ENCODE results near the gene APRT. TPM values are rescaled to one million over a fixed set of nuclear protein-coding genes. Genes with fewer than 3 reads are reported as not detected.

The APRT gene
- polyA plus RNA-seq, 1 experiment: 152 TPM

DNA sequence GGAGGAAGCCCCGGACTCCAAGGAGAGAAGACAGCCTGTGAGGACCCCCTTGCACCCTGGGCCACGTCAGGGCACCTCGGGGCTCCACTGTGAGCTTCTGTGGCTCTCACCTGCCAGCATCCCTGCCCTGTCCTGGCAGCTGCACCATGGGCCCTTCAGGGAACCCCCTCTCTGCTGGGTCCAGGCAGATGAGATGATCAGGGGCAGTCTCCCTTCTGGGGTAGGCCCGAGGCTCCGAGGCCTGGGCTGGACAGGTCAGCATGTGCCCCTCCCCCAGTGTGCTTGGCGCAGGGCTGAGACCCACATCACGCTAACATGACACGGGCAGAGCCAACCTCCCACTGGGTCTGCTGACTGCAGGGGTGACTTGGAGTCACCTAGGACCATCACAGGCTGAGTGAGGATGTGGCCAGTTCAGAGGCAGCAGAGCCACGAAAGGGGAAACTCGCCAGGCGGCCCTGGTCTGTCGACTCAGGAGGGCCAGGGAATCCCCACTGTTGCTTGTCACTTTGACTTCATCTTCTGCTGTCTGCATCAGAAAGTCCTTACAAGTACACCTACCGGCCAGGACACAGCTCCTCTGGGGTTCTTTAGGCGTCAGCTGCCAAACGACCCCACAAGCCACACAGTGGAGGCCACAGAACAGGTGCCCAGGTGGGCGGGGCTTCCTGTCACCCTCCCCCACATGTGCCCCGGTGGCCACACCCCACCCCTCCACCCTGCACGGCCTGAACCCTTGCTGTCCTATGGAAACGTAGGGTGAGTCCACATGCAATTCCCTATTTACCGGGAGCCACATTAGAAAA, 42.8 kb upstream of the APRT start:
- no peaks in the 10 kb centered on the region for H3K27me3 ChIP-seq (ENCODE audit: control insufficient read depth, insufficient read depth, low read length)
- DNase-seq (ENCODE audit: low read depth): no peak
- peaks cover 5% of the 10 kb centered on the region for H3K36me3 ChIP-seq (ENCODE audit: control insufficient read depth, insufficient read depth, low read length)
- ChIA-PET CTCF (interaction anchor here (1.4 kb wide), 1 partner anchor 312 kb away, joined by 4 read pairs; no protein-coding TSS in a partner anchor), POLR2A (no interaction called here)
- H3K4me3 ChIP-seq (ENCODE audit: low read depth, low read length): no peak overlapping the region
- TF ChIP-seq, protein P1, sequence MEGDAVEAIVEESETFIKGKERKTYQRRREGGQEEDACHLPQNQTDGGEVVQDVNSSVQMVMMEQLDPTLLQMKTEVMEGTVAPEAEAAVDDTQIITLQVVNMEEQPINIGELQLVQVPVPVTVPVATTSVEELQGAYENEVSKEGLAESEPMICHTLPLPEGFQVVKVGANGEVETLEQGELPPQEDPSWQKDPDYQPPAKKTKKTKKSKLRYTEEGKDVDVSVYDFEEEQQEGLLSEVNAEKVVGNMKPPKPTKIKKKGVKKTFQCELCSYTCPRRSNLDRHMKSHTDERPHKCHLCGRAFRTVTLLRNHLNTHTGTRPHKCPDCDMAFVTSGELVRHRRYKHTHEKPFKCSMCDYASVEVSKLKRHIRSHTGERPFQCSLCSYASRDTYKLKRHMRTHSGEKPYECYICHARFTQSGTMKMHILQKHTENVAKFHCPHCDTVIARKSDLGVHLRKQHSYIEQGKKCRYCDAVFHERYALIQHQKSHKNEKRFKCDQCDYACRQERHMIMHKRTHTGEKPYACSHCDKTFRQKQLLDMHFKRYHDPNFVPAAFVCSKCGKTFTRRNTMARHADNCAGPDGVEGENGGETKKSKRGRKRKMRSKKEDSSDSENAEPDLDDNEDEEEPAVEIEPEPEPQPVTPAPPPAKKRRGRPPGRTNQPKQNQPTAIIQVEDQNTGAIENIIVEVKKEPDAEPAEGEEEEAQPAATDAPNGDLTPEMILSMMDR (IDR thresholded peaks at IDR 0.05; ENCODE audit: insufficient read depth, low read depth, low read length): no peak

DNA sequence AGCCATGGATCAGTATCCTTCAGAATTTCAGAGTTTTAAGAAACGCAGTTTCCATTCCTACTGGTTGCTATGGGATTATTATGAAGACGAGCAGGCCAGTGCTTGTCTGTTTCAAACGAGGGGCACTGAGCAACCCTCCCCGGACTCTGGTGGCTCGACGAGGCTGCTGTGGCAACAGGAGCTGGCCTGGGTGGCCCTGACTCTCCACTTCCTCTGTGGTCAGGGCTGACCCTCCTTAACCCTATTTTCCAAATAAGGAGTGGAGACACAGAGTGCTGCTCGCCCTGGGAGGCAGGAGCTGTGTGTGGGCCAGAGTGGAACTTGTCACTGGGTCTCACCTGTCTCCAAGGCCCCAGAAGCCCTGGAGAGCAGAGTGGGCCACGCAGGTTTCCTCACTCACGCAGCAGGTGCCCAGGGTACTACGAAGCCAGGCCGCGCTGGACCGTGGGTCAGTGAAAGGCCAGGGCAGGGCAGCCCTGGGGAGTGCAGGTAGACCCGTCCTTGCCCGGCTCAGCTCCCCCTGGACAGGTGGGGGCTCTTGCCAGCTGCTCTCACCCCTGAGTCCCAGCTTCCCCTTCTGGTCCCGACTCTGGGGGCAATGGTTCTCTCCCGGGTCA, 41.7 kb upstream of the APRT start:
- TF ChIP-seq, protein P1 (IDR thresholded peaks at IDR 0.05; ENCODE audit: insufficient read depth, low read depth, low read length): no peak
- Histone ChIP-seq H3K36me3 (ENCODE audit: control insufficient read depth, insufficient read depth, low read length) (peaks cover 5% of the 10 kb centered on the region), H3K4me3 (ENCODE audit: low read depth, low read length) (no peak overlapping the region), H3K27me3 (ENCODE audit: control insufficient read depth, insufficient read depth, low read length) (no peaks in the 10 kb centered on the region)
- ChIA-PET CTCF (interaction anchor here (1.4 kb wide), 1 partner anchor 313 kb away, joined by 4 read pairs; no protein-coding TSS in a partner anchor), POLR2A (interaction anchor here (0.6 kb wide), 1 partner anchor 1062 kb away, joined by 3 read pairs; no protein-coding TSS in a partner anchor)
- no peak for DNase-seq (ENCODE audit: low read depth)

DNA sequence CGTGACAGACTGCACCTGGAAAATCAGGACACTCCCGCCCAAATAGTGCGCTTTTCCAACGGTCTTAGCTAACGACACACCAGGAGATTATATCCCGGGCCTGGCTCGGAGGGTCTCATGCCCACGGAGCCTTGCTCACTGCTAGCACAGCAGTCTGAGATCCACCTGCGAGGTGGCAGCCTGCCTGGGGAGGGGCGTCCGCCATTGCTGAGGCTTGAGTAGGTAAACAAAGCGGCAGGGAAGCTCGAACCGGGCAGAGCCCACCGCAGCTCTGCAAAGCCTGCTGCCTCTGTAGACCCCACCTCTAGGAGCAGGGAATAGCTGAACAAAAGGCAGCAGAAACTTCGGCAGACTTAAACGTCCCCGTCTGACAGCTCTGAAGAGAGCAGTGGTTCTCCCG, 39.9 kb upstream of the APRT start:
- TF ChIP-seq, protein P1 (IDR thresholded peaks at IDR 0.05; ENCODE audit: insufficient read depth, low read depth, low read length): no peak
- no peak for DNase-seq (ENCODE audit: low read depth)
- ChIA-PET CTCF (interaction anchor here (0.7 to 1.2 kb wide), 4 partner anchors 8 to 136 kb away, joined by 3 to 4 read pairs (median 3); no protein-coding TSS in a partner anchor), POLR2A (interaction anchor here (0.6 kb wide), 1 partner anchor 635 kb away, joined by 6 read pairs; no protein-coding TSS in a partner anchor)
- Histone ChIP-seq H3K27me3 (ENCODE audit: control insufficient read depth, insufficient read depth, low read length) (no peaks in the 10 kb centered on the region), H3K36me3 (ENCODE audit: control insufficient read depth, insufficient read depth, low read length) (peaks cover 7% of the 10 kb centered on the region), H3K4me3 (ENCODE audit: low read depth, low read length) (no peak overlapping the region)

DNA sequence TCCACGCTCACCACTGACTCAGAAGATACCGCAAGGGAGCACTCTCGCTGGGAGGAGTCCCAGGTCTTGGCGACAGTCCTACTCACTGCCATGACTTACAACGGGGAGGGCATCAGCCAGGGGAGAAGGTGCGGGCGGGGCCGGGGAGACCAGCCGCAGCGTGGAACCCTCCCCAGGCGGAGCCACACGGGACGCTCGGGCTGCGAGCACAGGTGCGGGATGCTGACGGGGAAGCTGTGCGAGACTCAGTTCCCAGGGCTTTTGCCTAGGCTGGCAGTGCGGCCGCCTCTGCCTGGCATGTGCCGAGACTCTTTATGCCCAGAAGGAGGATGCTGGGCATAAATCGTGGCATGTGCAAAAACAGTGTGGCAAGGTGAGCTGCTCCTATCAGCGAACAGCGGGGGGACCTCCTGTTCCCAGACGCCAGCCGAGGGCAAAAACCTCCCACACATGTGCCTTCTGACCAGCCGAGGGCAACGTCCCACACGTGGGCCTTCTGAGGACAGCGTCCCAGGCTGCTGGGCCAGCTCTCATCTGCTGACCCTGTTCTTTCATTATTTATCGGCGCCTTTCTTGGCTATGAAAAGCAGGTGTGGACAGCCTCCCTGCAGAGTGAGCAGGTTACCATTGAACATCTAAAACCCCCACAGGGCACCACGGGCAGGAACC, 38.9 kb upstream of the APRT start:
- ChIA-PET CTCF (interaction anchor here (1.2 kb wide), 1 partner anchor 135 kb away, joined by 3 read pairs; no protein-coding TSS in a partner anchor), POLR2A (interaction anchor here (0.6 kb wide), 1 partner anchor 636 kb away, joined by 6 read pairs; no protein-coding TSS in a partner anchor)
- TF ChIP-seq, protein P1 (IDR thresholded peaks at IDR 0.05; ENCODE audit: insufficient read depth, low read depth, low read length): no peak
- H3K27me3 ChIP-seq (ENCODE audit: control insufficient read depth, insufficient read depth, low read length): no peaks in the 10 kb centered on the region
- H3K36me3 ChIP-seq (ENCODE audit: control insufficient read depth, insufficient read depth, low read length): peaks cover 7% of the 10 kb centered on the region
- no peak for DNase-seq (ENCODE audit: low read depth)
- no peak overlapping the region for H3K4me3 ChIP-seq (ENCODE audit: low read depth, low read length)

DNA sequence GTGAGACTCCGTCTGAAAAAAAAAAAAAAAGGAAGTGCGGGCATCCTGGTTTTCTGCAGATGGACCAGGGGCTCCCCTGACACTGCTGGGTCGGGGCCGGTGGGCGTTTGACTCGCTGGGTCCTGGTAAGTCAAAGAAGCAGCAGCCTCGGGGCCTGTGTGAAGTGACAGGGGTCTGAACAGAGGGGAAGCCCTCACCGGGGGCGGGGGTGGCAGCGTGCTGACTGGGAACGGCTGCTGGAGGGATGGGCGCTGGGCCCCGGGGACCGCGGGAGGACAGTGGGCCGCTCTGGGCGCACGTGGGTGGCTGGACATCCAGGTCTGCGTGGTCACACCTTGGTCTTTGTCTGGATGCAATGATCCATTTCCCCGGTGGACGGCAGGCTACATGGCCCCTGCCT, 36.8 kb upstream of the APRT start:
- ChIA-PET POLR2A (no interaction called here), CTCF (no interaction called here)
- Histone ChIP-seq H3K27me3 (ENCODE audit: control insufficient read depth, insufficient read depth, low read length) (no peaks in the 10 kb centered on the region), H3K4me3 (ENCODE audit: low read depth, low read length) (no peak overlapping the region), H3K36me3 (ENCODE audit: control insufficient read depth, insufficient read depth, low read length) (peaks cover 5% of the 10 kb centered on the region)
- TF ChIP-seq, protein P1 (IDR thresholded peaks at IDR 0.05; ENCODE audit: insufficient read depth, low read depth, low read length): no peak
- no peak for DNase-seq (ENCODE audit: low read depth)

All from BJ (cell line).